SKM-1 (cell line): ENCODE results near the gene TRRAP.
"Not testable (repeated sequence)": the region's sequence is repeated elsewhere in the genome, so short reads cannot be mapped to it uniquely, and the experiment has no call there.

Experiments used
- DNase-seq: peaks from one replicate; lab custom pipeline; 2025; ENCODE audit not compliant: unreplicated experiment; lab: John Stamatoyannopoulos, UW

TRRAP gene

DNA sequence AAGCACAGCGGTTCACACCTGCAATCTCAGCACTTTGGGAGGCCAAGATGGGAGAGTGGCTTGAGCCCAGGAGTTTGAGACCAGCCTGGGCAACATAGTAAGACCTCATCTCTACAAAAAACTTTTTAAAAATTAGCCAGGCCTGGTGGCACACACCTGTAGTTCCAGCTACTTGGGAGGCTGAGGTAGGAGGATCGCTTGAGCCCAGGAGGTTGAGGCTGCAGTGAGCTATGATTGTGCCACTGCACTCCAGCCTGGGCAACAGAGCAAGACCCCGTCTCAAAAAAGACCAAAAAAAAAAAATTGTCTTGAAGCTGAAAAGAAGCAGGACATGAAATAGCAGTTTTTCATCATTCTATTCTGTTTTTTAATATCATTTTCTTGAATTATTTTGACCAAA lies 166.5 kb downstream of the TRRAP start:
- DNase-seq = not testable (repeated sequence)

DNA sequence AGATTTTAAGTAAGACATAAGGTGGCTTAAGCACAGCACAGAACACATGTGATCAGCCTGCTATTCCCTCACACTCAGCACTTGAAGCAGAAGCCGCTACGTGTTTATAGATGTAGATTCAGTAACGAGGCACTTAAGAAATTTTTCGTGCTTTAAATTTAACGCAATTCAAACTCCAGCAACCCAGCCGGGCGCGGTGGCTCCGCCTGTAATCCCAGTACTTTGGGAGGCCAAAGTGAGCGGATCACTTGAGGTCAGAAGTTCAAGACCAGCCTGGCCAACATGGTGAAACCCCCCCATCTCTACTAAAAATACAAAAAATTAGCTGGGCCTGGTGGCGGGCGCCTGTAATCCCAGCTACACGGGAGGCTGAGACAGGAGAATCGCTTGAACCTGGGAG lies 167.9 kb downstream of the TRRAP start:
- not testable (repeated sequence) for DNase-seq

DNA sequence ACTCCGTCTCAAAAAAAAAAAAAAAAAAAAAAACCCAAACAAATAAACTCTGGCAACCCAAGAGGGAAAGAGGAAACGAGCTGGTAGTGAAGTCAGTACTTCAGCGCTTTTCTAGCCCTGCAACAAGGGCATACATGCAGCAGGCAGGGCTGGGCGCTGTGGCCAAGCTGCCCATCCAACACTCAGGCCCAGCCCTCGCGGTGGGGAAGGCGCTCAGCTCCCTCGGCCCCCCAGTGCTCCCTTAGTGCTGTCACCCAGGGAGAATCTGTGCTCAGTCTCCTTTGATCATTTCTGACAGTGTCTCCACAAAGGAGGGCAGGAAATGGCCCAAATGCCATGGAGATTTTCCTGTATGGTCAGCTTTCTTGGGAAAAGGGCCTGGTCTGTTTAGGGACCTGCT lies 168.4 kb downstream of the TRRAP start:
- no peak for DNase-seq

DNA sequence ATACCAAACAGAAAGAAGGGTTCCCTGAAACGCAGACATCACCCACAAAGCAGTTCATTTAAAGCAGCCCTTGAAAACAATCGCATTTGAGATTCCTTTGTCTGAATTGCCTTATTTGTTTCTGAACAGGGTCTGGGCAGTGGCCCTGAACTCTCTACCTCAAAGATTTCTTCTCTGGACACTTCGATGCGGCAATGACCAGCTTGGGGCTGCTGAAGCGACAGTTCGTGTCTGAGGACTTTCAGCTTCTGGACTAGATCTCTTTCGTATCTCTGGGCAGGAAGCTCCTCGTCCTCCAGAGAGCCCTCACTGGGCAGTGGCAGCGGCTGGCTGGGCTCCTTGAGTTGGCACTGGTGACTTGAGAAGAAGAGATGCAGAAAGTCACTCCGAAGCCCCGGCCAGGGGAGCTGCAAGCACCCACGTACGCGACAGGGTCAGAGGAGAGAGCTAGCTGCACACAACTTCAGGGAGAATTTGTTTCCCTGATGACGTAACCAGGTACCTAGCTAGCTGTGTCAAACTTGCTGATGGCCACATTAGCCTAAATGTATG lies 169.3 kb downstream of the TRRAP start:
- DNase-seq = no peak

DNA sequence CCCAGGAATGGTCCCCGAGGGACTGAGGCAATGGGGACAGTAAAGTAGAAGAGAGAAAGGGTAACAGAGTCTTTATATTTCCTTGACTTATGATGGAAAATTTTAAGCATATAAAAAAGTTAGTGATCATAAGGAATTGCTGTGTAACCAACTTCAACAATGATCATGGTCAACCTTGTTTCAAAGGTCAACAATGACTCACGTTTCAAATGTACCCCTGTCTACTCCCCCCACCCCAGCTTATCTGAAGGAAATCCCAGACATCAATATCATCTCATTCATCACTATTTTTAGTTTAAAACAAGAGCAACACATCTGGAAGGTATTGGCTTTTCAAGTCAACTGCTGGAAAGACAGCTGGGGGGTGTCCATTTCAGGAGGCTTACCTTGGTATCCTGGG lies 172.6 kb downstream of the TRRAP start:
- no peak for DNase-seq

DNA sequence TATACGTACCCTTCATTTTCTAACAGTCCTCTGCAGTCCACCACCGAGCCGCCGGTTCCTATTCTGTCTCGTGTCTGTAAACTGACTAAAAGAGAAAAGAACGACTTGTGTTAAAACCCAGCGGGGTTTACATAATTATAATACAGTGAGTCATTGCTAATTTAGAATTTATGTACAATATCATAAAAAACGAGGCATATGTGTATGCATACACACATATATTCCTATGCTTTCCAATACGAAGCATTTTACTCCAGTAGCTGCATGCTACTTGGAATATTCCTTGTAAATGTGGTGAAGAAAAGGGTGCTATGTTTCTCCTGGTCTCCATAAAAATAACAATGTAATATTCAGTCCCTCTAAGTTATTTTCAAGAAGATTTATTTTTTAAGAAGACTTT lies 176.4 kb downstream of the TRRAP start:
- no peak for DNase-seq

DNA sequence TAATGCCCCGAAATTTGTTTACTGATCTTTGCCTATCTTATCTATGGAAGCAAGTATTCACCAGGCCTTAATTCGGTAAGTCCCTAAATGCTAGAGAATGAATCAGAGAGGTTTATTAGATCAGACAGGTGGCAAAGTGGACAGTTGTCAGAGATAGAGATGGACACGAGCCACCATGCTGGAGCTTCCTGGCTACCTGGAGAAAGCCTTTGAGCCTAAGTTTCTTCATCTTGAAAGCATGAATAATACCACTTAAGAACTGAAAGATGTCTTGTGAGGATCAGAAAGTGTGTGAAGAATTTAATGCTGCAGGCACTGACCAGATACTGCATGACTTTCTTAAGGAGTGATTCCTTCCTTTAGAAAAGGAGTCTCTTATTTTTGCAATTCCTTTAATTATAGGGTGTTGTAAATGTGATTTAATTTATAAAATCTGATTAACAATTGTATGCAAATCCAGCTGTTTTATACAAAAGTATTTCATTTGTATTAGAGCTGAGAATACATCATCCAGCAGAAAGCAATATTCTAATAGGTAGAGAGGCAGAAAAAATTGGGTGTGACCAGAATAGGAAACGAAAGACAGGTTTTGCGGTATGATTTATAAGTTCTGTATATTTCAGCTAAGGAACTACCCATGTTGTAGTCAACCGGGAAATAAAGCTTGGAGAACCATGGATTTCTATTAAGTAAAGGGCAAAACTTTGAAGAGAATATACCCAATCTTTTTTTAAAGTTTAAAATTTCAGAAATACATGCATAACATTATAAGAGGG lies 182.9 kb downstream of the TRRAP start:
- DNase-seq = no peak
